Progenitor cell of endocrine pancreas (in vitro differentiated cells): ENCODE results near the gene LRRC51. TPM values are rescaled to one million over a fixed set of nuclear protein-coding genes. Genes with fewer than 3 reads are reported as not detected.

Experiments used
- DNase-seq: peaks from one replicate; pipeline ENCODE4 v3.0.0; 2021; ENCODE audit warnings: low spot score; ENCODE audit not compliant: unreplicated experiment
- H3K27ac Mint-ChIP-seq: 2 replicates; pipeline ENCODE4 v1.8.0; 2021; ENCODE audit warnings: mild to moderate bottlenecking, moderate library complexity, mixed read lengths
- H3K27me3 Mint-ChIP-seq: 2 replicates; pipeline ENCODE4 v1.8.0; 2021; ENCODE audit warnings: mixed read lengths
- H3K36me3 Mint-ChIP-seq: 2 replicates; pipeline ENCODE4 v1.8.0; 2022; ENCODE audit warnings: mixed read lengths; ENCODE audit not compliant: insufficient read depth
- H3K4me1 Mint-ChIP-seq: 2 replicates; pipeline ENCODE4 v1.8.0; 2021; ENCODE audit warnings: low read depth, mixed read lengths
- H3K4me3 Mint-ChIP-seq: 2 replicates; pipeline ENCODE4 v1.8.0; 2021; ENCODE audit warnings: low read depth, mild to moderate bottlenecking, moderate library complexity, mixed read lengths
- H3K9me3 Mint-ChIP-seq: 2 replicates; pipeline ENCODE4 v1.8.0; 2021; ENCODE audit warnings: low read depth, mixed read lengths
- CTCF ChIP-seq: fragments of 200-600 bp; sonication (generic); IDR thresholded peaks from one replicate; pipeline ENCODE4 v1.5.0; 2021; ENCODE audit warnings: antibody characterized with exemption, mild to moderate bottlenecking; ENCODE audit not compliant: unreplicated experiment
- total RNA-seq: library from RNA; stranded (reverse); gene quantifications from 2 replicates; pipeline ENCODE4 v1.2.1, GENCODE V29; 2021

Gene LRRC51
- total RNA-seq, 1 donor from 2014 or later: 14.9 TPM

GRCh38 chr11:72084965-72085364, 4.3 kb downstream of the LRRC51 start:
- H3K4me1 Mint-ChIP-seq: peaks cover 4% of the 10 kb centered on the region
- TF ChIP-seq CTCF: no peak
- no peaks in the 10 kb centered on the region for H3K27me3 Mint-ChIP-seq
- H3K27ac Mint-ChIP-seq: no peak overlapping the region
- no peak for DNase-seq
- H3K9me3 Mint-ChIP-seq: no peaks in the 10 kb centered on the region
- H3K36me3 Mint-ChIP-seq: no peaks in the 10 kb centered on the region
- no peak overlapping the region for H3K4me3 Mint-ChIP-seq

GRCh38 chr11:72085621-72086351, 5.1 kb downstream of the LRRC51 start:
- H3K36me3 Mint-ChIP-seq: no peaks in the 10 kb centered on the region

GRCh38 chr11:72088076-72088808, 7.6 kb downstream of the LRRC51 start:
- TF ChIP-seq CTCF: no peak
- no peak for DNase-seq
- Mint-ChIP-seq H3K27ac (no peak overlapping the region), H3K36me3 (peaks cover 2% of the 10 kb centered on the region), H3K9me3 (no peaks in the 10 kb centered on the region), H3K4me3 (no peak overlapping the region), H3K27me3 (no peaks in the 10 kb centered on the region), H3K4me1 (peaks cover 1% of the 10 kb centered on the region)

More at GRCh38 chr11:72085621-72086351, 5.1 kb downstream of the LRRC51 start:
- Mint-ChIP-seq H3K27me3 (no peaks in the 10 kb centered on the region), H3K4me3 (no peak overlapping the region), H3K9me3 (no peaks in the 10 kb centered on the region), H3K27ac (no peak overlapping the region), H3K4me1 (peaks cover 2% of the 10 kb centered on the region)
- DNase-seq: no peak
- no peak for TF ChIP-seq CTCF

GRCh38 chr11:72091292-72091691, 10.6 kb downstream of the LRRC51 start:
- Mint-ChIP-seq H3K27me3 (no peaks in the 10 kb centered on the region), H3K4me1 (no peaks in the 10 kb centered on the region), H3K36me3 (peaks cover 2% of the 10 kb centered on the region), H3K4me3 (no peak overlapping the region), H3K27ac (no peak overlapping the region), H3K9me3 (no peaks in the 10 kb centered on the region)
- peak; percentile 81 for TF ChIP-seq CTCF
- peak; percentile 43 for DNase-seq

GRCh38 chr11:72098741-72099140, 18.1 kb downstream of the LRRC51 start:
- no peak for DNase-seq
- no peak overlapping the region for H3K27ac Mint-ChIP-seq
- H3K9me3 Mint-ChIP-seq: no peaks in the 10 kb centered on the region
- H3K4me3 Mint-ChIP-seq: no peak overlapping the region
- no peaks in the 10 kb centered on the region for H3K27me3 Mint-ChIP-seq
- peaks cover 24% of the 10 kb centered on the region for H3K4me1 Mint-ChIP-seq
- H3K36me3 Mint-ChIP-seq: peaks cover 9% of the 10 kb centered on the region
- TF ChIP-seq CTCF: no peak
